ENCODE measurements around the gene TMEM98. TPM values are rescaled to one million over a fixed set of nuclear protein-coding genes. Genes with fewer than 3 reads are reported as not detected.

Gene TMEM98
- total and polyA plus RNA-seq, 2 donors from 2014 or later, result 44.0 to 57.1 TPM

- no peaks in the 10 kb centered on the region for H3K9me3 ChIP-seq (ENCODE audit: control insufficient read depth in 2 of 3, insufficient read depth in 1 of 3, low read length in 3 of 3)
- H3K9ac ChIP-seq (ENCODE audit: low read length in 3 of 3), result peak overlapping the region in 2 of 3 donors; percentile 38 to 56
- no peak overlapping the region for H3K27ac ChIP-seq (ENCODE audit: low read depth in 2 of 2, low read length in 2 of 2)
- H3K27me3 ChIP-seq (ENCODE audit: control insufficient read depth, insufficient read depth, low read length), result no peaks in the 10 kb centered on the region
- no peak for FAIRE-seq
- H3K4me3 ChIP-seq (ENCODE audit: low read length in 3 of 3), result peak overlapping the region; percentile 25 to 61 (median 58)
- no peaks in the 10 kb centered on the region for H3K36me3 ChIP-seq (ENCODE audit: control insufficient read depth in 2 of 3, insufficient read depth in 3 of 3, low read length in 3 of 3)
- no peak for DNase-seq
- intact Hi-C loops (cut with DNase I), result no loop called here
- TF ChIP-seq CTCF (IDR thresholded peaks at IDR 0.05; ENCODE audit: borderline replicate concordance, extremely low read depth, insufficient read depth), result no peak
- H3K4me1 ChIP-seq (ENCODE audit: control insufficient read depth in 2 of 3, insufficient read depth in 2 of 3, low read depth in 1 of 3, low read length in 3 of 3), result peaks cover 0 to 4% (median 3%) of the 10 kb centered on the region in 3 donors
These were observed 691 bp upstream of the TMEM98 start for GRCh38 chr17:32927201-32927723.

- FAIRE-seq (no peak), DNase-seq (peak in 4 of 5 donors; percentile 51 to 85 (median 73))
- intact Hi-C loops (cut with DNase I), result no loop called here
These were observed 908 bp downstream of the TMEM98 start for GRCh38 chr17:32928586-32929535.

GRCh38 chr17:32929588-32929987, 1.6 kb downstream of the TMEM98 start:
- intact Hi-C loops (cut with DNase I), result no loop called here
- Histone ChIP-seq H3K4me1 (ENCODE audit: control insufficient read depth in 2 of 3, insufficient read depth in 2 of 3, low read depth in 1 of 3, low read length in 3 of 3) (peaks cover 0 to 4% (median 3%) of the 10 kb centered on the region in 3 donors), H3K27me3 (ENCODE audit: control insufficient read depth, insufficient read depth, low read length) (no peaks in the 10 kb centered on the region), H3K36me3 (ENCODE audit: control insufficient read depth in 2 of 3, insufficient read depth in 3 of 3, low read length in 3 of 3) (peaks cover 0 to 5% (median 4%) of the 10 kb centered on the region in 3 donors), H3K9ac (ENCODE audit: low read length in 3 of 3) (no peak overlapping the region), H3K27ac (ENCODE audit: low read depth in 2 of 2, low read length in 2 of 2) (no peak overlapping the region), H3K4me3 (ENCODE audit: low read length in 3 of 3) (peak overlapping the region in 1 of 3 donors; percentile 94), H3K9me3 (ENCODE audit: control insufficient read depth in 2 of 3, insufficient read depth in 1 of 3, low read length in 3 of 3) (no peaks in the 10 kb centered on the region)
- no peak for DNase-seq
- TF ChIP-seq CTCF (IDR thresholded peaks at IDR 0.05; ENCODE audit: borderline replicate concordance, extremely low read depth, insufficient read depth), result no peak
- no peak for FAIRE-seq

More at GRCh38 chr17:32928586-32929535, 908 bp downstream of the TMEM98 start:
- H3K4me1 ChIP-seq (ENCODE audit: control insufficient read depth in 2 of 3, insufficient read depth in 2 of 3, low read depth in 1 of 3, low read length in 3 of 3), result peaks cover 0 to 4% (median 3%) of the 10 kb centered on the region in 3 donors
- H3K4me3 ChIP-seq (ENCODE audit: low read length in 3 of 3), result peak overlapping the region; percentile 75 to 94 (median 79)
- H3K27me3 ChIP-seq (ENCODE audit: control insufficient read depth, insufficient read depth, low read length), result no peaks in the 10 kb centered on the region
- peak overlapping the region in 2 of 3 donors; percentile 80 to 97 for H3K9ac ChIP-seq (ENCODE audit: low read length in 3 of 3)
- no peaks in the 10 kb centered on the region for H3K9me3 ChIP-seq (ENCODE audit: control insufficient read depth in 2 of 3, insufficient read depth in 1 of 3, low read length in 3 of 3)
- peaks cover 0 to 5% (median 0%) of the 10 kb centered on the region in 3 donors for H3K36me3 ChIP-seq (ENCODE audit: control insufficient read depth in 2 of 3, insufficient read depth in 3 of 3, low read length in 3 of 3)
- TF ChIP-seq CTCF (IDR thresholded peaks at IDR 0.05; ENCODE audit: borderline replicate concordance, extremely low read depth, insufficient read depth), result no peak
- no peak overlapping the region for H3K27ac ChIP-seq (ENCODE audit: low read depth in 2 of 2, low read length in 2 of 2)
